Occipital lobe (tissue), 2 donors: Measurements from ENCODE around the gene ESYT2. TPM values are rescaled to one million over a fixed set of nuclear protein-coding genes. Genes with fewer than 3 reads are reported as not detected.

Experiments used
- DNase-seq: peaks from one replicate; lab custom pipeline; 2025; lab: John Stamatoyannopoulos, UW
- total RNA-seq: library from RNA; depleted of rRNA; stranded (reverse); fragments of >200 nt; gene quantifications from one replicate; pipeline ENCODE4 v1.2.3, GENCODE V29; 2014

The ESYT2 gene
- total RNA-seq, 1 donor from 2014 or later: 125 TPM

GRCh38 chr7:158747408-158747807, 81.9 kb downstream of the ESYT2 start:
- DNase-seq: no peak

GRCh38 chr7:158746957-158747356, 82.4 kb downstream of the ESYT2 start:
- DNase-seq: no peak

- DNase-seq: no peak
Measured at GRCh38 chr7:158745057-158745715, 84.1 kb downstream of the ESYT2 start.

GRCh38 chr7:158744070-158744469, 85.2 kb downstream of the ESYT2 start:
- no peak for DNase-seq

- no peak for DNase-seq
Measured at GRCh38 chr7:158743219-158743618, 86.1 kb downstream of the ESYT2 start.

- no peak for DNase-seq
Measured at GRCh38 chr7:158742065-158742821, 87.1 kb downstream of the ESYT2 start.

GRCh38 chr7:158741294-158741666, 88.0 kb downstream of the ESYT2 start:
- DNase-seq: no peak

GRCh38 chr7:158740657-158741293, 88.5 kb downstream of the ESYT2 start:
- DNase-seq: no peak

GRCh38 chr7:158740013-158740656, 89.2 kb downstream of the ESYT2 start:
- DNase-seq: no peak

GRCh38 chr7:158738841-158739240, 90.5 kb downstream of the ESYT2 start:
- DNase-seq: no peak

GRCh38 chr7:158737064-158737695, 92.1 kb downstream of the ESYT2 start:
- DNase-seq: no peak

GRCh38 chr7:158735935-158736334, 93.4 kb downstream of the ESYT2 start:
- no peak for DNase-seq

GRCh38 chr7:158734861-158735260, 94.4 kb downstream of the ESYT2 start:
- no peak for DNase-seq

GRCh38 chr7:158733775-158734494, 95.4 kb downstream of the ESYT2 start:
- no peak for DNase-seq

- no peak for DNase-seq
Measured at GRCh38 chr7:158733220-158733519, 96.1 kb downstream of the ESYT2 start.

GRCh38 chr7:158732494-158733219, 96.7 kb downstream of the ESYT2 start:
- no peak for DNase-seq

- no peak for DNase-seq
Measured at GRCh38 chr7:158731761-158732160, 97.5 kb downstream of the ESYT2 start.

GRCh38 chr7:158730383-158731346, 98.6 kb downstream of the ESYT2 start:
- no peak for DNase-seq

- no peak for DNase-seq
Measured at GRCh38 chr7:158729646-158730382, 99.5 kb downstream of the ESYT2 start.
